ENCODE results near the gene REG1B. TPM values are rescaled to one million over a fixed set of nuclear protein-coding genes. Genes with fewer than 3 reads are reported as not detected.

The REG1B gene
- total RNA-seq, 3 donors from 2014 or later = not detected

DNA sequence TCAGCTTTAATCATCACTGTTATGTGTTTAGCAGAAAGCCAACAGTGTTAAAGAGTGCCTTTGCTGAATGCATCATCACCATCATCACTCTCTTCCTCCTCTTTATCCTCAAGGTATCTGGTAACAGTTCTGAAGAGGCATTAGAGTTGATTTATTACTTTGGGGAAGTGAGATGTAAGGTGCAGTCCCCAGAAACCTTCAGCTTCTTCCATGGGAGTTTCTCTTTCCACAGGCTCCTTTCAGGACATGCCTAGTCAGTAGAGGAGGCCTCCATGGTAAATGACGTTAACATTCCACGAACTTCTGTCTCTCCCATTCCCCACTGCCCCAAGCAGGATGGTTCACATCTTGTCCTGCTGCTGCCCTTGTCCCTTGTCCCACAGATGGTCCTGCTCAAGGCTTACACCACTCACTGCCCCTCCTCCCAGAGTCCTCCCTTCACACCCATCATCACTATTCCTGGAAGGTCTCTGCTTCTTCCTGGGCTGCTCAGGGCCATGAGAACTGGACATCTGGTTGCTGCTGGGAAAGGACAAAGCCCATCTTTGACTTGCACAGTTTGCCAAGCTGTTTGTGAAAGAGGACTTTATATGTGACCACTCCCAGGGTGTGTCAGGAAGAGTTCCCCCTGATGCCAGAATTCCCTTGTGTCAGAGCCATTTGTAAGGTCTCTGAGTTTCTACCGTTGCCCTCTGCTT lies 27.2 kb upstream of the REG1B start:
- H3K27ac ChIP-seq = no peak overlapping the region
- intact Hi-C loops (cut with DNase I; ENCODE audit: low total_unique reads) = no loop called here
- TF ChIP-seq CTCF (IDR thresholded peaks at IDR 0.05) = no peak
- no peak for TF ChIP-seq POLR2AphosphoS5 (IDR thresholded peaks at IDR 0.05)
- TF ChIP-seq POLR2A (IDR thresholded peaks at IDR 0.05) = no peak

GRCh38 chr2:79112269-79112668 lies 24.5 kb upstream of the REG1B start:
- Histone ChIP-seq H3K27me3 (no peaks in the 10 kb centered on the region), H3K27ac (no peak overlapping the region), H3K9me3 (peaks cover 0 to 4% of the 10 kb centered on the region in 2 donors), H3K4me3 (no peak overlapping the region), H3K4me1 (no peaks in the 10 kb centered on the region), H3K36me3 (no peaks in the 10 kb centered on the region)
- intact Hi-C loops (cut with DNase I; ENCODE audit: low total_unique reads) = no loop called here
- TF ChIP-seq POLR2AphosphoS5 (IDR thresholded peaks at IDR 0.05) (no peak), POLR2A (IDR thresholded peaks at IDR 0.05) (no peak), CTCF (IDR thresholded peaks at IDR 0.05) (no peak)
- DNase-seq (ENCODE audit: low spot score in 2 of 2) = no peak

More for the DNA sequence above, 27.2 kb upstream of the REG1B start:
- Histone ChIP-seq H3K4me1 (no peaks in the 10 kb centered on the region), H3K27me3 (no peaks in the 10 kb centered on the region), H3K36me3 (no peaks in the 10 kb centered on the region), H3K4me3 (no peak overlapping the region), H3K9me3 (peaks cover 0 to 4% of the 10 kb centered on the region in 2 donors)
- no peak for DNase-seq (ENCODE audit: low spot score in 2 of 2)

DNA sequence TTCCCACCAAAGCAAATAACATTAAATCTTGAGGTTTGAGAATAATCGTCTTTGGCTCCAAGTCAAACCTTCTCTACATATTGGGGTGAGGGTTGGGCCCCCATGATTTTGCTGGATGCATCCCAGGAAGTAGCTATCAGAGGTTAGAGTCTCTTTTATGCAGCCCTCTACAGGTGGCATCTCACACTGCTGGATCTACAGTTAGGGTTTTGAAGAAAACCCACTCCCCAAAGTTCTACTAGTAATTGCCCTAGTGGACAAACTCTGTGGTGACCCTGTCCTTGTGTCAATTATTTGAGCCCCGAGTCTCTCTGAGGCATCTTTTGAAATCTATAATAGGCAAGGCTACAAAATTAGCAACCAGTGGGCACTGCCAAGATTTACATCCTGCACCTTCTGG lies 17.5 kb upstream of the REG1B start:
- TF ChIP-seq POLR2AphosphoS5 (IDR thresholded peaks at IDR 0.05) (no peak), POLR2A (IDR thresholded peaks at IDR 0.05) (no peak), CTCF (IDR thresholded peaks at IDR 0.05) (no peak)
- DNase-seq (ENCODE audit: low spot score in 2 of 2) = no peak
- Histone ChIP-seq H3K9me3 (no peaks in the 10 kb centered on the region), H3K27me3 (no peaks in the 10 kb centered on the region), H3K27ac (no peak overlapping the region), H3K36me3 (no peaks in the 10 kb centered on the region), H3K4me1 (no peaks in the 10 kb centered on the region), H3K4me3 (no peak overlapping the region)
- intact Hi-C loops (cut with DNase I; ENCODE audit: low total_unique reads) = no loop called here

- H3K9me3 ChIP-seq = no peaks in the 10 kb centered on the region
- no peaks in the 10 kb centered on the region for H3K36me3 ChIP-seq
- no peak for TF ChIP-seq POLR2A (IDR thresholded peaks at IDR 0.05)
- TF ChIP-seq POLR2AphosphoS5 (IDR thresholded peaks at IDR 0.05) = no peak
- TF ChIP-seq CTCF (IDR thresholded peaks at IDR 0.05) = no peak
- H3K4me1 ChIP-seq = no peaks in the 10 kb centered on the region
- H3K27me3 ChIP-seq = no peaks in the 10 kb centered on the region
- DNase-seq (ENCODE audit: low spot score in 2 of 2) = no peak
- H3K4me3 ChIP-seq = no peak overlapping the region
- no peak overlapping the region for H3K27ac ChIP-seq
- intact Hi-C loops (cut with DNase I; ENCODE audit: low total_unique reads) = no loop called here
Observed at GRCh38 chr2:79103214-79103613, 15.4 kb upstream of the REG1B start.

DNA sequence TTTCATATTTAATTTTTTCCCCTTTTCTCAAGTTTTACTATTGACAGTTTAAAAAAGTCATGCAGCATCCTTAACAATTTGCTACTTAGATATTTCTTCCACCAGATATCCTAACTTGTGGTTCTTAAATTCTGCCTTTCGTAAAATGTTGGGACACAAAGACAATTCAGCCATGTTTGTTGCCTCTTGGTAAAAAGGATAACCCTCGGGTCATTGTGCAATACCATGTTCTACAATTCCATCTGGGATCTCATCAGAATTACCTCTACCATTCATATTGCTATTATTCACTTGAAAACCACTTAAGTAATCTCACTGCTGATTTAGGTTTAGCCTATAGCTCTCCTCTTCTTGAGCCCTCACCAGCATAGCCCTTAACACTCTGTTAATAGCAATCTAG lies 13.2 kb upstream of the REG1B start:
- Histone ChIP-seq H3K9me3 (no peaks in the 10 kb centered on the region), H3K4me1 (no peaks in the 10 kb centered on the region), H3K27ac (no peak overlapping the region), H3K36me3 (no peaks in the 10 kb centered on the region), H3K27me3 (no peaks in the 10 kb centered on the region), H3K4me3 (no peak overlapping the region)
- DNase-seq (ENCODE audit: low spot score in 2 of 2) = no peak
- no peak for TF ChIP-seq CTCF (IDR thresholded peaks at IDR 0.05)
- TF ChIP-seq POLR2AphosphoS5 (IDR thresholded peaks at IDR 0.05) = no peak
- no peak for TF ChIP-seq POLR2A (IDR thresholded peaks at IDR 0.05)
- intact Hi-C loops (cut with DNase I; ENCODE audit: low total_unique reads) = no loop called here
